HepG2 (cell line): Measurements from ENCODE around the gene IGF1. TPM values are rescaled to one million over a fixed set of nuclear protein-coding genes. Genes with fewer than 3 reads are reported as not detected.

Experiments used
- ATAC-seq: fragments of 200-7000 bp; cut with Tn5 transposase; 3 replicates; pipeline ENCODE4 v1.9.1; 2020; ENCODE audit warnings: mild to moderate bottlenecking, moderate library complexity
- BruUV-seq: library from RNA; stranded (reverse); fragments of 400-500 nt; replicated peaks from 2 replicates; lab custom pipeline; 2021; lab: Mats Ljungman, UMichigan
- CTCF ChIA-PET: fragments of 300-600 bp; formaldehyde crosslinking; extraction: SDS; loops from one replicate; lab custom pipeline; 2021; ENCODE audit warnings: low total read pairs, inconsistent platforms, low intra/inter-chr PET ratio; lab: Yijun Ruan, JAX
- POLR2A ChIA-PET: fragments of 350-600 bp; sonication (Branson Sonifier 250); formaldehyde crosslinking; loops from one replicate; lab custom pipeline; 2020; ENCODE audit warnings: antibody characterized with exemption, inconsistent platforms; lab: Yijun Ruan, JAX
- DNase-seq: peaks from one replicate; pipeline ENCODE4 v3.0.0-alpha.2; 2015; ENCODE audit warnings: low spot score
- FAIRE-seq: peaks from 3 replicates; lab custom pipeline; 2011; peaks lifted over from hg19 to GRCh38; lab: Jason Lieb, UNC
- H2AFZ ChIP-seq: one replicate; pipeline ENCODE4 v1.6.1; 2011; ENCODE audit warnings: low read length, inconsistent platforms
- H3K27ac ChIP-seq: fragments of 300-600 bp; 3 replicates; pipeline ENCODE4 v1.8.0; 2011; ENCODE audit warnings: mixed run types, mild to moderate bottlenecking, mixed read lengths, low read length, inconsistent platforms; ENCODE audit not compliant: insufficient read depth; ENCODE audit errors: extremely low read length
- H3K27me3 ChIP-seq, 2 experiments: fragments of 200-600 bp in 1 of 2; 2 replicates in 1 of 2; 3 replicates in 1 of 2; pipeline versions ENCODE4 v1.6.0 to v1.8.0; 2011; ENCODE audit warnings: low read length in 2 of 2, mild to moderate bottlenecking in 2 of 2, moderate library complexity in 2 of 2, inconsistent platforms in 1 of 2; ENCODE audit not compliant: insufficient read depth in 2 of 2, control insufficient read depth in 1 of 2
- H3K36me3 ChIP-seq, 2 experiments: fragments of 200-600 bp in 1 of 2; replicated peaks in 1 of 2; 2 replicates in 1 of 2; 3 replicates in 1 of 2; pipeline versions ENCODE4 v1.5.1 to v1.8.0; 2011; ENCODE audit warnings: low read length in 2 of 2, inconsistent platforms in 1 of 2; ENCODE audit not compliant: insufficient read depth in 2 of 2, control insufficient read depth in 1 of 2
- H3K4me1 ChIP-seq: 2 replicates; pipeline ENCODE4 v1.5.1; 2012; ENCODE audit warnings: low read length, inconsistent platforms; ENCODE audit not compliant: insufficient read depth
- H3K4me2 ChIP-seq: 2 replicates; pipeline ENCODE4 v1.6.0; 2011; ENCODE audit warnings: low read depth, low read length, inconsistent platforms
- H3K4me3 ChIP-seq, 3 experiments: fragments of 200-600 bp in 1 of 3; sonication (generic), shearing (Covaris generic) in 1 of 3; replicated peaks in 1 of 3; 2 replicates each; pipeline ENCODE4 v1.5.1; 2011 to 2016; ENCODE audit warnings: low read length in 3 of 3, inconsistent platforms in 2 of 3, low read depth in 2 of 3, mild to moderate bottlenecking in 2 of 3, control low read depth in 1 of 3, mixed read lengths in 1 of 3; ENCODE audit not compliant: insufficient read depth in 1 of 3
- H3K79me2 ChIP-seq: one replicate; pipeline ENCODE4 v1.6.1; 2011; ENCODE audit warnings: low read length, inconsistent platforms; ENCODE audit not compliant: insufficient read depth
- H3K9ac ChIP-seq: 2 replicates; pipeline ENCODE4 v1.6.0; 2011; ENCODE audit warnings: mild to moderate bottlenecking, low read depth, low read length, inconsistent platforms; ENCODE audit not compliant: insufficient read depth
- H3K9me3 ChIP-seq: 2 replicates; pipeline ENCODE4 v1.5.1; 2012; ENCODE audit warnings: mild to moderate bottlenecking, low read length
- H4K20me1 ChIP-seq: 2 replicates; pipeline ENCODE4 v1.6.0; 2011; ENCODE audit warnings: inconsistent platforms, mild to moderate bottlenecking, low read length, moderate library complexity; ENCODE audit not compliant: insufficient read depth
- JDP2 ChIP-seq: sonication (generic); formaldehyde crosslinking; IDR thresholded peaks from 2 replicates; pipeline ENCODE4 v1.8.1; 2022; ENCODE audit warnings: missing genetic modification reagents, borderline replicate concordance
- KDM5B ChIP-seq: sonication (generic); formaldehyde crosslinking; IDR thresholded peaks from 2 replicates; pipeline ENCODE4 v1.4.0; 2020; ENCODE audit warnings: missing genetic modification reagents, mild to moderate bottlenecking, borderline replicate concordance
- SMC3 ChIP-seq: IDR thresholded peaks from 2 replicates; pipeline ENCODE4 v1.6.1; 2011; ENCODE audit warnings: low read length, improper control_type of control experiment
- SRSF1 ChIP-seq: fragments of 200-400 bp; formaldehyde crosslinking; optimal IDR thresholded peaks from 2 replicates; pipeline ENCODE3; 2017; ENCODE audit warnings: mild to moderate bottlenecking, low read depth, low read length, moderate library complexity
- STAG1 ChIP-seq: sonication (generic); formaldehyde crosslinking; IDR thresholded peaks from 2 replicates; pipeline ENCODE4 v1.4.0; 2020; ENCODE audit warnings: missing genetic modification reagents
- XRCC5 ChIP-seq: fragments of 200-400 bp; formaldehyde crosslinking; optimal IDR thresholded peaks from 2 replicates; pipeline ENCODE3; 2017; ENCODE audit warnings: mild to moderate bottlenecking, low read length
- ZNF10 ChIP-seq: sonication (generic); formaldehyde crosslinking; IDR thresholded peaks from 2 replicates; pipeline ENCODE4 v1.4.0; 2020; ENCODE audit warnings: mild to moderate bottlenecking, low read depth, missing genetic modification reagents, borderline replicate concordance
- WGBS: methylation state at CpG from one replicate; pipeline ENCODE4 v1.1.6; 2017; ENCODE audit warnings: low lambda C conversion rate; 5-methylcytosine and 5-hydroxymethylcytosine counted together
- in situ Hi-C: cut with HindIII; loops from 2 replicates; pipeline ENCODE4 v1.10.0; 2017; ENCODE audit warnings: low pct_unique_long_range_greater_than_20kb; ENCODE audit not compliant: extremely low pct_ligation_motif_present
- intact Hi-C: fragments of 100-400 bp; cut with micrococcal nuclease; formaldehyde crosslinking; loops from one replicate; pipeline ENCODE4 v1.10.0; 2022; ENCODE audit not compliant: unreplicated experiment
- polyA plus RNA-seq, 8 experiments: library from polyadenylated mRNA; depleted of rRNA in 3 of 8; stranded (reverse) in 7 of 8; unstranded in 1 of 8; fragments of >200 nt; fragmentation: Illumina TruSeq in 4 of 8; extraction: Trizol in 4 of 8; gene quantifications; 2 replicates each; pipeline versions ENCODE4 v1.2.1 to v1.2.3, GENCODE V29; 2011 to 2016; ENCODE audit warnings: low read depth in 4 of 8, missing spikeins in 1 of 8, mixed read lengths in 1 of 8; ENCODE audit not compliant: insufficient read depth in 1 of 8
- total RNA-seq, 5 experiments: library from RNA; depleted of rRNA; stranded (reverse); fragments of >200 nt; fragmentation: Illumina TruSeq; extraction: Trizol; gene quantifications; 2 replicates each; pipeline ENCODE4 v1.2.3, GENCODE V29; 2016; ENCODE audit warnings: low read depth in 1 of 5
- TF ChIP-seq, protein P1 (sequence below), 2 experiments: fragments of 450-650 bp in 1 of 2; sonication (generic) in 1 of 2; formaldehyde crosslinking; IDR thresholded peaks; 2 replicates each; pipeline versions ENCODE4 v1.5.0 to v1.8.0; 2020 to 2022; ENCODE audit warnings: mild to moderate bottlenecking in 1 of 2, missing genetic modification reagents in 1 of 2
- TF ChIP-seq, protein P2 (sequence below): sonication (generic); formaldehyde crosslinking; IDR thresholded peaks from 2 replicates; pipeline ENCODE4 v1.5.0; 2020; ENCODE audit warnings: mild to moderate bottlenecking, missing genetic modification reagents, moderate library complexity

IGF1 gene
- total and polyA plus RNA-seq, 2 of the 13 experiments (the other 11 are each of a cell fraction or from before 2014, with no cell fraction given): not detected

DNA sequence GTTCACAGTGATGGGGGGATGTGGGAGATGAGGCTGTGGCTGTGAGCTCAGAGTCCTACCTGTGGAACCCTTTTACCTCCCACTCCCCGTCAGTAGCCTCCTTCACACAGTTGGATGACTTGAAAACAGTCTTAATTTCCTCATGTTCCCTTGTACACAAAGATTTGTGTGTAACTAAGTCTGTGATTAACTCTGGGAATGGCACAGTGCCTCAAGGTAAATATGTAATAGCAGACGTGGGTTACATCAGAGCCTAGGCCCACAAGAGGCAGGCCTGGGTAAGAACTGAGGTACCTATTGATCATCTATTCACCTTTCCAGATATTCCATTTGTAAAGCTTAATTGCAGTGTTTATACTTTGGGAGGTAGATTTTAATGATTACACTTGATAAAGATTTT lies 5.8 kb upstream of the IGF1 start:
- no peak for FAIRE-seq
- TF ChIP-seq SRSF1 (no peak), JDP2 (CRISPR knock-in tag) (no peak)
- TF ChIP-seq, protein P1, sequence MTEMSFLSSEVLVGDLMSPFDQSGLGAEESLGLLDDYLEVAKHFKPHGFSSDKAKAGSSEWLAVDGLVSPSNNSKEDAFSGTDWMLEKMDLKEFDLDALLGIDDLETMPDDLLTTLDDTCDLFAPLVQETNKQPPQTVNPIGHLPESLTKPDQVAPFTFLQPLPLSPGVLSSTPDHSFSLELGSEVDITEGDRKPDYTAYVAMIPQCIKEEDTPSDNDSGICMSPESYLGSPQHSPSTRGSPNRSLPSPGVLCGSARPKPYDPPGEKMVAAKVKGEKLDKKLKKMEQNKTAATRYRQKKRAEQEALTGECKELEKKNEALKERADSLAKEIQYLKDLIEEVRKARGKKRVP (CRISPR knock-in tag; IDR thresholded peaks at IDR 0.05): peak in 1 of 2 experiments; percentile 54; a peak in 2 of 4 replicates
- Histone ChIP-seq H3K4me2 (no peak overlapping the region), H3K36me3 (no peaks in the 10 kb centered on the region), H3K79me2 (no peaks in the 10 kb centered on the region), H4K20me1 (no peaks in the 10 kb centered on the region), H3K9ac (no peak overlapping the region), H3K27ac (no peak overlapping the region), H2AFZ (no peak overlapping the region), H3K9me3 (no peaks in the 10 kb centered on the region), H3K4me1 (no peaks in the 10 kb centered on the region), H3K4me3 (no peak overlapping the region), H3K27me3 (no peaks in the 10 kb centered on the region)
- BruUV-seq: no TSS peak
- ATAC-seq: no peak
- ChIA-PET CTCF (no interaction called here), POLR2A (no interaction called here)
- in situ Hi-C loops: loop anchor here (25.0 kb wide), 1 partner anchor 174 kb away; no protein-coding TSS in a partner anchor
- DNase-seq: no peak
- 0% methylated on average over 2 of the region's 2 CpGs for WGBS
- intact Hi-C loops: loop anchor here (10.0 kb wide), 1 partner anchor 391 kb away; no protein-coding TSS in a partner anchor

DNA sequence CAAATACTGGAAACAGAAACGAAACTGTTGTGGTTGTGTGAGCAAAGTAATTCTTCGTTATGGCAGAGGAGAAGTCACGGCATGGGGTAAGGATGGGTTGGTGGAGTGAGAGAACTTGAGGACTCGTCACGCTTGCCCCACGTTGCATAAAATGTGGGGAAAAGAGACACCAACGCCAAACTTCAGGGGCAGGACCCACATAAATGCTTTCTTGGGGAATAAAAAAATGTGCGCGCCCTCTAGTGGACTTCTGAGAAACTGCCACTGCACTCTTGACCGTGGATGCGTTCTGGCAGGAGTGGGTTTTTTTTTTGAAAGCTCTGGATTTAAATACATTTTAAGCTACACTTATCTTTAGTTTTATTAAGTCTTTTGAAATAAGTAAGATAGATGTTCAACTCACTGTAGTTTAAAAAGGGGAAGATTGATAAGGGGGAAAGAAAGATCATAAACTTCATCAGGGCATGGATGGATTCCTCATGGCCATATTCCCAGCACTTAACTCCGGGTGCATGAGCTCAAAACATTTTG lies 4.1 kb upstream of the IGF1 start:
- Histone ChIP-seq H3K4me2 (peak overlapping the region; percentile 65), H4K20me1 (no peaks in the 10 kb centered on the region), H3K4me1 (no peaks in the 10 kb centered on the region), H3K27me3 (no peaks in the 10 kb centered on the region), H3K4me3 (peak overlapping the region in 1 of 3 experiments; percentile 23; a peak in 1 of 6 replicates), H2AFZ (peak overlapping the region; percentile 31), H3K79me2 (no peaks in the 10 kb centered on the region), H3K9me3 (no peaks in the 10 kb centered on the region), H3K36me3 (no peaks in the 10 kb centered on the region), H3K27ac (no peak overlapping the region), H3K9ac (no peak overlapping the region)
- whole genome bisulfite sequencing: 17% methylated on average over 12 of the region's 12 CpGs
- ATAC-seq: peak; percentile 62
- intact Hi-C loops: loop anchor here (1.0 to 10.0 kb wide), 4 partner anchors 183 to 546 kb away; no protein-coding TSS in a partner anchor
- BruUV-seq: no TSS peak
- in situ Hi-C loops: loop anchor here (5.0 to 25.0 kb wide), 2 partner anchors 172 to 542 kb away; no protein-coding TSS in a partner anchor
- CTCF ChIA-PET: interaction anchor here (1.4 kb wide), 2 partner anchors 184 to 544 kb away, joined by 11 to 13 read pairs; no protein-coding TSS in a partner anchor
- POLR2A ChIA-PET: no interaction called here
- peak; percentile 26 for DNase-seq
- TF ChIP-seq KDM5B (no peak), SMC3 (peak; percentile 81), XRCC5 (peak; percentile 26), STAG1 (CRISPR knock-in tag) (peak; percentile 67), ZNF10 (no peak)
- TF ChIP-seq, protein P2, sequence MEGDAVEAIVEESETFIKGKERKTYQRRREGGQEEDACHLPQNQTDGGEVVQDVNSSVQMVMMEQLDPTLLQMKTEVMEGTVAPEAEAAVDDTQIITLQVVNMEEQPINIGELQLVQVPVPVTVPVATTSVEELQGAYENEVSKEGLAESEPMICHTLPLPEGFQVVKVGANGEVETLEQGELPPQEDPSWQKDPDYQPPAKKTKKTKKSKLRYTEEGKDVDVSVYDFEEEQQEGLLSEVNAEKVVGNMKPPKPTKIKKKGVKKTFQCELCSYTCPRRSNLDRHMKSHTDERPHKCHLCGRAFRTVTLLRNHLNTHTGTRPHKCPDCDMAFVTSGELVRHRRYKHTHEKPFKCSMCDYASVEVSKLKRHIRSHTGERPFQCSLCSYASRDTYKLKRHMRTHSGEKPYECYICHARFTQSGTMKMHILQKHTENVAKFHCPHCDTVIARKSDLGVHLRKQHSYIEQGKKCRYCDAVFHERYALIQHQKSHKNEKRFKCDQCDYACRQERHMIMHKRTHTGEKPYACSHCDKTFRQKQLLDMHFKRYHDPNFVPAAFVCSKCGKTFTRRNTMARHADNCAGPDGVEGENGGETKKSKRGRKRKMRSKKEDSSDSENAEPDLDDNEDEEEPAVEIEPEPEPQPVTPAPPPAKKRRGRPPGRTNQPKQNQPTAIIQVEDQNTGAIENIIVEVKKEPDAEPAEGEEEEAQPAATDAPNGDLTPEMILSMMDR (CRISPR knock-in tag): peak; percentile 79
- FAIRE-seq: no peak
